HG03025 (cell line): ENCODE data around the gene TOP2A.

Experiments used
- ATAC-seq: cut with Tn5 transposase; IDR thresholded peaks from one replicate; pipeline ENCODE4 v1.9.1; 2021; ENCODE audit warnings: mild to moderate bottlenecking, moderate library complexity; ENCODE audit not compliant: unreplicated experiment, low FRiP score

The TOP2A gene

GRCh38 chr17:40452921-40453378 is 35.3 kb upstream of the TOP2A start:
- no peak for ATAC-seq

GRCh38 chr17:40452216-40452787 is 34.6 kb upstream of the TOP2A start:
- no peak for ATAC-seq

GRCh38 chr17:40451420-40451819 is 33.7 kb upstream of the TOP2A start:
- ATAC-seq, result no peak

- no peak for ATAC-seq
Observed at GRCh38 chr17:40450175-40450574, 32.5 kb upstream of the TOP2A start.

GRCh38 chr17:40448639-40449261 is 31.1 kb upstream of the TOP2A start:
- no peak for ATAC-seq

GRCh38 chr17:40448213-40448638 is 30.5 kb upstream of the TOP2A start:
- ATAC-seq, result no peak

GRCh38 chr17:40447806-40448205 is 30.1 kb upstream of the TOP2A start:
- no peak for ATAC-seq

GRCh38 chr17:40447148-40447644 is 29.5 kb upstream of the TOP2A start:
- ATAC-seq, result no peak

- ATAC-seq, result no peak
Observed at GRCh38 chr17:40445751-40446468, 28.2 kb upstream of the TOP2A start.

GRCh38 chr17:40443988-40444899 is 26.5 kb upstream of the TOP2A start:
- no peak for ATAC-seq

- ATAC-seq, result no peak
Observed at GRCh38 chr17:40443196-40443987, 25.7 kb upstream of the TOP2A start, which contains the start of gene IGFBP4. IGFBP4 (plus strand) TSS chr17:40443450; CDS start chr17:40443736, 286 bp downstream.

GRCh38 chr17:40442392-40443195 is 24.9 kb upstream of the TOP2A start:
- no peak for ATAC-seq

GRCh38 chr17:40440166-40440565 is 22.5 kb upstream of the TOP2A start:
- ATAC-seq, result no peak

GRCh38 chr17:40437095-40437732 is 19.5 kb upstream of the TOP2A start:
- no peak for ATAC-seq

- ATAC-seq, result no peak
Observed at GRCh38 chr17:40436636-40437035, 18.9 kb upstream of the TOP2A start.

GRCh38 chr17:40433551-40434415 is 16.1 kb upstream of the TOP2A start:
- no peak for ATAC-seq

- no peak for ATAC-seq
Observed at GRCh38 chr17:40432864-40433528, 15.3 kb upstream of the TOP2A start.
